GM12801 (cell line): Measurements from ENCODE around the gene ZBTB20.

Source experiments
- CTCF ChIP-seq: IDR thresholded peaks from one replicate; pipeline ENCODE4 v1.5.1; 2011; ENCODE audit warnings: control low read depth; ENCODE audit not compliant: insufficient read length; ENCODE audit errors: extremely low read depth

Gene ZBTB20

GRCh38 chr3:115146418-115147328 lies at the start of gene ZBTB20:
Gene ZBTB20, minus strand, starts transcription at chr3:115147288.
- TF ChIP-seq CTCF = no peak

GRCh38 chr3:115194476-115194875 lies 47.4 kb upstream of the ZBTB20 start:
- no peak for TF ChIP-seq CTCF

GRCh38 chr3:115190747-115191146 lies 43.7 kb upstream of the ZBTB20 start:
- TF ChIP-seq CTCF = no peak

GRCh38 chr3:115187149-115187757 lies 40.2 kb upstream of the ZBTB20 start:
- TF ChIP-seq CTCF = no peak

GRCh38 chr3:115186351-115187148 lies 39.5 kb upstream of the ZBTB20 start:
- no peak for TF ChIP-seq CTCF

- no peak for TF ChIP-seq CTCF
Observed at GRCh38 chr3:115169808-115170207, 22.7 kb upstream of the ZBTB20 start.

GRCh38 chr3:115165701-115166100 lies 18.6 kb upstream of the ZBTB20 start:
- TF ChIP-seq CTCF = no peak
